Lung (tissue), 12 donors: ENCODE data around the gene LRRC53. TPM values are rescaled to one million over a fixed set of nuclear protein-coding genes. Genes with fewer than 3 reads are reported as not detected.
A peak's percentile ranks its signal among the peaks of the same experiment; 100 is the strongest.

Experiments
- ATAC-seq: fragments of 200-7000 bp; cut with Tn5 transposase; one replicate; pipeline ENCODE4 v1.9.1; 2020; ENCODE audit warnings: moderate number of reproducible peaks; ENCODE audit not compliant: insufficient read depth, low FRiP score
- DNase-seq, 3 donors: peaks; one replicate each; pipeline ENCODE4 v3.0.0-alpha.2; 2013 to 2017
- H3K27ac ChIP-seq, 2 donors: one replicate each; pipeline ENCODE4 v1.5.1; 2013; ENCODE audit warnings: mild to moderate bottlenecking in 2 of 2, moderate library complexity in 2 of 2, control low read depth in 1 of 2, inconsistent platforms in 1 of 2, low read depth in 1 of 2, low read length in 1 of 2
- H3K27me3 ChIP-seq, 3 donors: one replicate each; pipeline ENCODE4 v1.5.1; 2013; ENCODE audit warnings: low read length in 2 of 3; ENCODE audit not compliant: control insufficient read depth in 3 of 3, insufficient read depth in 3 of 3
- H3K36me3 ChIP-seq, 4 donors: one replicate each; pipeline ENCODE4 v1.5.1; 2013; ENCODE audit warnings: low read length in 4 of 4, mild to moderate bottlenecking in 1 of 4, moderate library complexity in 1 of 4; ENCODE audit not compliant: control insufficient read depth in 4 of 4, insufficient read depth in 4 of 4
- H3K4me1 ChIP-seq, 5 donors: one replicate each; pipeline ENCODE4 v1.5.1; 2013; ENCODE audit warnings: low read length in 5 of 5, mild to moderate bottlenecking in 2 of 5, moderate library complexity in 1 of 5; ENCODE audit not compliant: control insufficient read depth in 5 of 5, insufficient read depth in 5 of 5
- H3K4me3 ChIP-seq: one replicate; pipeline ENCODE4 v1.5.1; 2013; ENCODE audit warnings: mild to moderate bottlenecking, control low read depth, moderate library complexity
- H3K9ac ChIP-seq, 2 donors: one replicate each; pipeline ENCODE4 v1.5.1; 2013; ENCODE audit warnings: low read length in 2 of 2, control low read depth in 1 of 2; ENCODE audit not compliant: insufficient read depth in 1 of 2
- H3K9me3 ChIP-seq, 4 donors: one replicate each; pipeline ENCODE4 v1.5.1; 2013; ENCODE audit warnings: low read length in 3 of 4, mild to moderate bottlenecking in 1 of 4, moderate library complexity in 1 of 4; ENCODE audit not compliant: control insufficient read depth in 4 of 4, insufficient read depth in 3 of 4
- WGBS, 2 donors: extraction: QIAGEN DNeasy Blood & Tissue Kit; methylation state at CpG; one replicate each; pipeline ENCODE4 v1.1.7; 2013; 5-methylcytosine and 5-hydroxymethylcytosine counted together
- polyA plus RNA-seq, 2 donors: library from polyadenylated mRNA; stranded (reverse); fragments of 200-250 nt; gene quantifications; one replicate each; pipeline ENCODE4 v1.2.1, GENCODE V29; 2013
- total RNA-seq, 2 donors: library from RNA; depleted of rRNA in 1 of 2; stranded (reverse); fragments of >200 nt in 1 of 2; gene quantifications; one replicate each; pipeline ENCODE4 v1.2.1, GENCODE V29; 2014 to 2021
- TF ChIP-seq, protein P1 (sequence below): IDR thresholded peaks from 2 replicates; pipeline ENCODE4 v1.5.1; 2012; ENCODE audit warnings: mild to moderate bottlenecking; ENCODE audit errors: control extremely low read depth, extremely low read depth
- donor health status: control.
- donor health status: control.
- donor health status: Bipolar disorder and iron deficiency.
- donor health status: healthy.
- donor health status: DM: yes; HTN: yes; CAD: no.

Gene LRRC53
- total and polyA plus RNA-seq, 4 donors, result not detected

- Histone ChIP-seq H3K27ac (peak overlapping the region in 1 of 2 donors; percentile 11), H3K36me3 (no peaks in the 10 kb centered on the region), H3K4me3 (no peak overlapping the region), H3K27me3 (no peaks in the 10 kb centered on the region), H3K9ac (no peak overlapping the region), H3K9me3 (no peaks in the 10 kb centered on the region), H3K4me1 (peaks cover 0 to 3% (median 0%) of the 10 kb centered on the region in 5 donors)
- TF ChIP-seq, protein P1, sequence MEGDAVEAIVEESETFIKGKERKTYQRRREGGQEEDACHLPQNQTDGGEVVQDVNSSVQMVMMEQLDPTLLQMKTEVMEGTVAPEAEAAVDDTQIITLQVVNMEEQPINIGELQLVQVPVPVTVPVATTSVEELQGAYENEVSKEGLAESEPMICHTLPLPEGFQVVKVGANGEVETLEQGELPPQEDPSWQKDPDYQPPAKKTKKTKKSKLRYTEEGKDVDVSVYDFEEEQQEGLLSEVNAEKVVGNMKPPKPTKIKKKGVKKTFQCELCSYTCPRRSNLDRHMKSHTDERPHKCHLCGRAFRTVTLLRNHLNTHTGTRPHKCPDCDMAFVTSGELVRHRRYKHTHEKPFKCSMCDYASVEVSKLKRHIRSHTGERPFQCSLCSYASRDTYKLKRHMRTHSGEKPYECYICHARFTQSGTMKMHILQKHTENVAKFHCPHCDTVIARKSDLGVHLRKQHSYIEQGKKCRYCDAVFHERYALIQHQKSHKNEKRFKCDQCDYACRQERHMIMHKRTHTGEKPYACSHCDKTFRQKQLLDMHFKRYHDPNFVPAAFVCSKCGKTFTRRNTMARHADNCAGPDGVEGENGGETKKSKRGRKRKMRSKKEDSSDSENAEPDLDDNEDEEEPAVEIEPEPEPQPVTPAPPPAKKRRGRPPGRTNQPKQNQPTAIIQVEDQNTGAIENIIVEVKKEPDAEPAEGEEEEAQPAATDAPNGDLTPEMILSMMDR, result no peak
- DNase-seq (no peak), ATAC-seq (no peak)
- 67 to 72% methylated on average over 1 of the region's 1 CpG for WGBS, 2 donors
Observed at GRCh38 chr1:74486036-74486435, 26.4 kb downstream of the LRRC53 start.

DNA sequence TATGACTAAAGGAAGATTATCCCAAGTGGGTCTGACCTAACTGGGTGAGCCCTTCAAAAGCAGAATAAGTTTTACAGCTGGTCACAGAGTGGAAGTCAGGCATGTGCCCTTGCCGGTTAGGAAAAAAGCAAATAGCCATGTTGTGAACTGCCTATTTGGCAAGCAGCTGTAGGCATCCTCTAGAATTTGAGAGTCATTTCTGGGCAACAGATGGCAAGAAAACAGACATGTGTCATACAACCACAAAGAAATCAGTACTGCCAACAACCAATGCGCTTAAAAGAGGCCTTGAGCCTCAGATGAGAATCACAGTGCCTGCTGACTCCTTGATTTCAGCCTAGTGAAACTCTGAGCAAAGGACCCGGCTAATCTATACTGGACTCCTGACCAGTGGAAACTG, 26.8 kb downstream of the LRRC53 start:
- no peaks in the 10 kb centered on the region for H3K9me3 ChIP-seq
- H3K9ac ChIP-seq, result no peak overlapping the region
- DNase-seq (no peak), ATAC-seq (no peak)
- H3K4me3 ChIP-seq, result no peak overlapping the region
- peak overlapping the region in 1 of 2 donors; percentile 11 for H3K27ac ChIP-seq
- H3K36me3 ChIP-seq, result no peaks in the 10 kb centered on the region
- H3K4me1 ChIP-seq, result peaks cover 0 to 3% (median 0%) of the 10 kb centered on the region in 5 donors
- TF ChIP-seq, protein P1, result no peak
- 92 to 98% methylated on average over 3 of the region's 3 CpGs for WGBS, 2 donors
- no peaks in the 10 kb centered on the region for H3K27me3 ChIP-seq

GRCh38 chr1:74481607-74482006, 30.8 kb downstream of the LRRC53 start:
- Histone ChIP-seq H3K9me3 (no peaks in the 10 kb centered on the region), H3K9ac (no peak overlapping the region), H3K36me3 (no peaks in the 10 kb centered on the region), H3K4me3 (no peak overlapping the region), H3K4me1 (peaks cover 0 to 6% (median 0%) of the 10 kb centered on the region in 5 donors), H3K27me3 (peaks cover 0 to 2% (median 0%) of the 10 kb centered on the region in 3 donors), H3K27ac (no peak overlapping the region)
- DNase-seq, result no peak
- TF ChIP-seq, protein P1, result no peak
- ATAC-seq, result no peak
- WGBS, 2 donors, result 79 to 80% methylated on average over 3 of the region's 3 CpGs

GRCh38 chr1:74480068-74480467, 32.3 kb downstream of the LRRC53 start:
- H3K36me3 ChIP-seq, result no peaks in the 10 kb centered on the region
- peaks cover 0 to 2% (median 0%) of the 10 kb centered on the region in 3 donors for H3K27me3 ChIP-seq
- H3K9ac ChIP-seq, result no peak overlapping the region
- TF ChIP-seq, protein P1, result no peak
- no peak overlapping the region for H3K4me3 ChIP-seq
- ATAC-seq (no peak), DNase-seq (no peak)
- 67 to 73% methylated on average over 6 of the region's 6 CpGs for WGBS, 2 donors
- peaks cover 0 to 8% (median 0%) of the 10 kb centered on the region in 5 donors for H3K4me1 ChIP-seq
- no peak overlapping the region for H3K27ac ChIP-seq
- no peaks in the 10 kb centered on the region for H3K9me3 ChIP-seq
